GM12878 (cell line): ENCODE data around the gene NMB. TPM values are rescaled to one million over a fixed set of nuclear protein-coding genes. Genes with fewer than 3 reads are reported as not detected.

Experiments used
- ATAC-seq: fragments of 200-7000 bp; cut with Tn5 transposase; 3 replicates; pipeline ENCODE4 v1.9.1; 2020; ENCODE audit warnings: mild to moderate bottlenecking, moderate library complexity
- BruUV-seq: library from RNA; stranded (reverse); fragments of 400-500 nt; replicated peaks from 2 replicates; lab custom pipeline; 2021; lab: Mats Ljungman, UMichigan
- CTCF ChIA-PET: fragments of 300-600 bp; sonication (Branson Sonifier 250); formaldehyde crosslinking; extraction: SDS; loops from one replicate; lab custom pipeline; 2021; ENCODE audit warnings: inconsistent platforms; lab: Yijun Ruan, JAX
- POLR2A ChIA-PET: fragments of 350-600 bp; formaldehyde crosslinking; extraction: SDS; loops from one replicate; lab custom pipeline; 2021; ENCODE audit warnings: inconsistent platforms; lab: Charles Lee
- RAD21 ChIA-PET: fragments of 300-600 bp; sonication (Branson Sonifier 250); formaldehyde crosslinking; loops from one replicate; lab custom pipeline; 2023; ENCODE audit warnings: antibody characterized with exemption; ENCODE audit not compliant: unreplicated experiment; lab: Charles Lee
- SMC1A ChIA-PET: fragments of 300-600 bp; sonication (Branson Sonifier 250); formaldehyde crosslinking; loops from one replicate; lab custom pipeline; 2023; ENCODE audit not compliant: unreplicated experiment, uncharacterized antibody; lab: Charles Lee
- DNase-seq: peaks from one replicate; pipeline ENCODE4 v3.0.0-alpha.2; 2011; ENCODE audit warnings: low read depth, low spot score
- FAIRE-seq: peaks from 3 replicates; lab custom pipeline; 2011; peaks lifted over from hg19 to GRCh38; lab: Jason Lieb, UNC
- H2AFZ ChIP-seq: 2 replicates; pipeline ENCODE4 v1.6.0; 2011; ENCODE audit warnings: low read depth, low read length, control low read depth; ENCODE audit not compliant: control insufficient read depth
- H3K27ac ChIP-seq: 2 replicates; pipeline ENCODE4 v1.5.1; 2011; ENCODE audit warnings: control low read depth; ENCODE audit not compliant: control insufficient read depth, insufficient read depth
- H3K27me3 ChIP-seq, 2 experiments: replicated peaks in 1 of 2; 2 replicates each; pipeline versions ENCODE4 v1.6.0 to v1.6.1; 2011; ENCODE audit warnings: low read length in 1 of 2; ENCODE audit not compliant: control insufficient read depth in 2 of 2, insufficient read depth in 2 of 2
- H3K36me3 ChIP-seq, 2 experiments: 2 replicates each; pipeline ENCODE4 v1.5.1; 2011; ENCODE audit warnings: low read length in 1 of 2; ENCODE audit not compliant: control insufficient read depth in 2 of 2, insufficient read depth in 2 of 2
- H3K4me1 ChIP-seq: 2 replicates; pipeline ENCODE4 v1.6.1; 2011; ENCODE audit warnings: mild to moderate bottlenecking, low read length, moderate library complexity, mixed read lengths; ENCODE audit not compliant: control insufficient read depth, insufficient read depth
- H3K4me2 ChIP-seq: 2 replicates; pipeline ENCODE4 v1.6.0; 2011; ENCODE audit warnings: control low read depth; ENCODE audit not compliant: control insufficient read depth, insufficient read depth
- H3K4me3 ChIP-seq: fragments of 200-600 bp; sonication (generic); 2 replicates; pipeline ENCODE4 v1.5.1; 2016
- H3K79me2 ChIP-seq: 2 replicates; pipeline ENCODE4 v1.6.0; 2011; ENCODE audit warnings: low read length; ENCODE audit not compliant: control insufficient read depth, insufficient read depth
- H3K9ac ChIP-seq: 2 replicates; pipeline ENCODE4 v1.8.0; 2011; ENCODE audit warnings: low read length, control low read depth, mixed read lengths; ENCODE audit not compliant: control insufficient read depth, insufficient read depth
- H3K9me3 ChIP-seq: replicated peaks from 3 replicates; pipeline ENCODE4 v1.5.1; 2011; ENCODE audit warnings: mild to moderate bottlenecking, low read length; ENCODE audit not compliant: control insufficient read depth, insufficient read depth
- H4K20me1 ChIP-seq: 2 replicates; pipeline ENCODE4 v1.6.0; 2011; ENCODE audit not compliant: control insufficient read depth, insufficient read depth
- BMI1 ChIP-seq: fragments of 450-650 bp; IDR thresholded peaks from 2 replicates; pipeline ENCODE4 v1.6.1; 2016; ENCODE audit warnings: mild to moderate bottlenecking, moderate library complexity, borderline replicate concordance
- CEBPB ChIP-seq, 2 experiments: fragments of 150-350 bp in 1 of 2; IDR thresholded peaks; 2 replicates each; pipeline ENCODE4 v1.6.1; 2012 to 2014; ENCODE audit warnings: low read depth in 2 of 2, low read length in 2 of 2, borderline replicate concordance in 1 of 2, inconsistent platforms in 1 of 2
- E4F1 ChIP-seq: fragments of 450-650 bp; IDR thresholded peaks from 2 replicates; pipeline ENCODE4 v1.6.1; 2018; ENCODE audit warnings: borderline replicate concordance, mild to moderate bottlenecking; ENCODE audit not compliant: partially characterized antibody
- ELK1 ChIP-seq: IDR thresholded peaks from 2 replicates; pipeline ENCODE4 v1.6.1; 2012; ENCODE audit warnings: low read depth, low read length, improper control_type of control experiment
- EP300 ChIP-seq, 2 experiments: fragments of 150-350 bp in 1 of 2; IDR thresholded peaks; 2 replicates each; pipeline ENCODE4 v1.6.1; 2011 to 2012; ENCODE audit warnings: low read depth in 2 of 2, low read length in 2 of 2, borderline replicate concordance in 1 of 2, improper control_type of control experiment in 1 of 2, inconsistent platforms in 1 of 2; ENCODE audit not compliant: control insufficient read depth in 1 of 2
- ESRRA ChIP-seq: IDR thresholded peaks from 2 replicates; pipeline ENCODE4 v1.6.1; 2012; ENCODE audit warnings: mild to moderate bottlenecking, low read length, improper control_type of control experiment
- KAT2A ChIP-seq: conservative IDR thresholded peaks from 2 replicates; pipeline ENCODE4 v1.6.1; 2011; ENCODE audit warnings: low read depth, low read length; ENCODE audit not compliant: control insufficient read depth
- KDM1A ChIP-seq: fragments of 200-600 bp; sonication (generic); IDR thresholded peaks from 2 replicates; pipeline ENCODE4 v1.6.1; 2016; ENCODE audit warnings: borderline replicate concordance
- MEF2B ChIP-seq: fragments of 450-650 bp; IDR thresholded peaks from 2 replicates; pipeline ENCODE4 v1.6.1; 2018; ENCODE audit warnings: mild to moderate bottlenecking, moderate library complexity; ENCODE audit not compliant: partially characterized antibody, poor library complexity, severe bottlenecking
- RAD21 ChIP-seq: IDR thresholded peaks from 2 replicates; pipeline ENCODE4 v1.6.1; 2011; ENCODE audit warnings: mild to moderate bottlenecking, low read depth, low read length, moderate library complexity; ENCODE audit not compliant: insufficient read depth
- RELA ChIP-seq: fragments of 450-650 bp; IDR thresholded peaks from 2 replicates; pipeline ENCODE4 v1.8.0; 2014; ENCODE audit warnings: borderline replicate concordance; ENCODE audit not compliant: partially characterized antibody
- SKIL ChIP-seq: fragments of 450-650 bp; IDR thresholded peaks from 2 replicates; pipeline ENCODE4 v1.6.1; 2017; ENCODE audit warnings: mild to moderate bottlenecking, low read depth, inconsistent platforms; ENCODE audit not compliant: poor library complexity, severe bottlenecking
- STAT3 ChIP-seq: IDR thresholded peaks from 2 replicates; pipeline ENCODE4 v1.6.1; 2011; ENCODE audit warnings: low read depth, low read length, improper control_type of control experiment
- TCF3 ChIP-seq: IDR thresholded peaks from 2 replicates; pipeline ENCODE4 v1.6.1; 2012; ENCODE audit warnings: low read depth, mild to moderate bottlenecking, low read length, borderline replicate concordance; ENCODE audit not compliant: insufficient read depth
- ZNF217 ChIP-seq: fragments of 450-650 bp; IDR thresholded peaks from 2 replicates; pipeline ENCODE4 v1.6.1; 2017; ENCODE audit warnings: antibody characterized with exemption, mild to moderate bottlenecking
- ZNF274 ChIP-seq: IDR thresholded peaks from one replicate; pipeline ENCODE4 v1.8.0; 2011; ENCODE audit not compliant: insufficient read length, insufficient read depth
- ZSCAN29 ChIP-seq: fragments of 450-650 bp; IDR thresholded peaks from 2 replicates; pipeline ENCODE4 v1.6.1; 2017; ENCODE audit warnings: mild to moderate bottlenecking, moderate library complexity
- ZZZ3 ChIP-seq: IDR thresholded peaks from 2 replicates; pipeline ENCODE4 v1.6.1; 2011; ENCODE audit warnings: low read depth; ENCODE audit not compliant: control insufficient read depth, insufficient read length
- WGBS: methylation state at CpG from one replicate; pipeline ENCODE4 v1.1.6; 2016; ENCODE audit warnings: low lambda C conversion rate; ENCODE audit not compliant: insufficient replicate concordance, insufficient coverage; ENCODE audit errors: missing lambda C conversion rate; 5-methylcytosine and 5-hydroxymethylcytosine counted together
- in situ Hi-C: fragments of 300-500 bp; cut with MboI; formaldehyde crosslinking; loops from 9 replicates; pipeline ENCODE4 v1.14.3; 2018; ENCODE audit warnings: mixed read lengths
- intact Hi-C: fragments of 100-400 bp; cut with micrococcal nuclease; formaldehyde crosslinking; loops from one replicate; pipeline ENCODE4 v1.14.2; 2022; ENCODE audit not compliant: unreplicated experiment
- polyA plus RNA-seq, 11 experiments: library from polyadenylated mRNA; depleted of rRNA in 4 of 11; unstranded in 6 of 11; stranded (reverse) in 5 of 11; fragments of >200 nt; fragmentation: Nextera tagmentation in 4 of 11; fragmentation: Illumina TruSeq in 1 of 11; extraction: Ambion mirVana in 4 of 11; extraction: Trizol in 1 of 11; gene quantifications; 1 replicate in 1 of 11; 2 replicates in 10 of 11; pipeline versions ENCODE4 v1.2.1 to v1.2.3, GENCODE V29; 2011 to 2016; ENCODE audit warnings: inconsistent platforms in 2 of 11, missing spikeins in 2 of 11, low read depth in 1 of 11
- total RNA-seq, 4 experiments: library from RNA; depleted of rRNA in 3 of 4; stranded (reverse); fragments of >200 nt in 3 of 4; fragmentation: Illumina TruSeq in 1 of 4; extraction: Trizol in 1 of 4; gene quantifications; 2 replicates each; pipeline versions ENCODE4 v1.2.1 to v1.2.3, GENCODE V29; 2013 to 2021

The NMB gene
- total and polyA plus RNA-seq, 10 of the 15 experiments (the other 5 are each of a cell fraction or from before 2014, with no cell fraction given): 0.32 to 4.1 (median 1.6) TPM

- ChIA-PET SMC1A (interaction anchor here (0.5 to 1.2 kb wide), 3 partner anchors 13 to 45 kb away, joined by 3 read pairs; no protein-coding TSS in a partner anchor), CTCF (interaction anchor here (0.6 to 2.3 kb wide), 4 partner anchors 10 to 257 kb away, joined by 3 to 8 read pairs (median 3); no protein-coding TSS in a partner anchor), POLR2A (no interaction called here), RAD21 (interaction anchor here (0.6 kb wide), 1 partner anchor 34 kb away, joined by 3 read pairs; no protein-coding TSS in a partner anchor)
- in situ Hi-C loops: no loop called here
- no peaks in the 10 kb centered on the region for H3K27me3 ChIP-seq
- no peak overlapping the region for H3K4me2 ChIP-seq
- no peak overlapping the region for H3K4me3 ChIP-seq
- intact Hi-C loops: no loop called here
- no peak overlapping the region for H3K27ac ChIP-seq
- no peak overlapping the region for H2AFZ ChIP-seq
- H3K9me3 ChIP-seq: peaks cover 26% of the 10 kb centered on the region
- no peak for ATAC-seq
- H3K4me1 ChIP-seq: no peaks in the 10 kb centered on the region
- no peaks in the 10 kb centered on the region for H4K20me1 ChIP-seq
- H3K9ac ChIP-seq: no peak overlapping the region
- no peak for DNase-seq
- peaks cover 1 to 10% of the 10 kb centered on the region in 2 experiments for H3K36me3 ChIP-seq
- WGBS: 92% methylated on average over 12 of the region's 17 CpGs
- FAIRE-seq: no peak
- no TSS peak for BruUV-seq
- H3K79me2 ChIP-seq: no peaks in the 10 kb centered on the region
- TF ChIP-seq ZSCAN29: no peak
- no peak for TF ChIP-seq ZNF217
- TF ChIP-seq CEBPB (IDR thresholded peaks at IDR 0.05; ENCODE audit: borderline replicate concordance in 1 of 2, low read depth in 2 of 2, low read length in 2 of 2): no peak
- TF ChIP-seq SKIL: no peak
- TF ChIP-seq RAD21: no peak
- TF ChIP-seq BMI1: no peak
- no peak for TF ChIP-seq KAT2A
- TF ChIP-seq EP300 (IDR thresholded peaks at IDR 0.05; ENCODE audit: borderline replicate concordance in 1 of 2, control insufficient read depth in 1 of 2, low read depth in 2 of 2, low read length in 2 of 2): no peak
- TF ChIP-seq RELA: no peak
- TF ChIP-seq ZZZ3: no peak
- no peak for TF ChIP-seq MEF2B
- TF ChIP-seq KDM1A: no peak
- TF ChIP-seq ZNF274: no peak
- no peak for TF ChIP-seq ELK1
- TF ChIP-seq TCF3: no peak
- TF ChIP-seq STAT3: no peak
- TF ChIP-seq ESRRA: no peak
- TF ChIP-seq E4F1: no peak
These were observed 36.5 kb downstream of the NMB start for GRCh38 chr15:84621358-84621979.
